HG03457 (cell line): ENCODE results near the gene ASGR2.
"Not testable (repeated sequence)": the region's sequence is repeated elsewhere in the genome, so short reads cannot be mapped to it uniquely, and the experiment has no call there.

Experiments
- ATAC-seq: cut with Tn5 transposase; IDR thresholded peaks from one replicate; pipeline ENCODE4 v1.9.1; 2021; ENCODE audit warnings: moderate number of reproducible peaks; ENCODE audit not compliant: unreplicated experiment

ASGR2 gene

GRCh38 chr17:7126386-7126785, 11.8 kb upstream of the ASGR2 start:
- ATAC-seq, result not testable (repeated sequence)

GRCh38 chr17:7124923-7125322, 10.3 kb upstream of the ASGR2 start:
- no peak for ATAC-seq

DNA sequence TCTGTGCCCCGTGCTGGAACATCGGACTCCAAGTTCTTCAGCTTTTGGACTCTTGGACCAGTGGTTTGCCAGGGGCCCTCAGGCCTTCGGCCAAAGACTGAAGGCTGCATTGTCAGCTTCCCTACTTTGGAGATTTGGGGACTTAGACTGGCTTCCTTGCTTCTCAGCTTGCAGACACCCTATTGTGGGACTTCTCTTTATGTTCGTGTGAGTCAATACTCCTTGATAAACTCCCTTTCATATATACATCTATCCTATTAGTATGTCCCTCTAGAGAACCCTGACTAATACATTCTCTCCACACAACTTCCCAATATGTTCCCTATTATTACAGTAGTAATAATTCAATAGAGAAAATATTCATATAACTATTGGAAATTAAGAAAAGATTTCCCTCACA, 9.2 kb upstream of the ASGR2 start:
- ATAC-seq, result no peak

- ATAC-seq, result no peak
Observed at GRCh38 chr17:7122381-7122780, 7.8 kb upstream of the ASGR2 start.

DNA sequence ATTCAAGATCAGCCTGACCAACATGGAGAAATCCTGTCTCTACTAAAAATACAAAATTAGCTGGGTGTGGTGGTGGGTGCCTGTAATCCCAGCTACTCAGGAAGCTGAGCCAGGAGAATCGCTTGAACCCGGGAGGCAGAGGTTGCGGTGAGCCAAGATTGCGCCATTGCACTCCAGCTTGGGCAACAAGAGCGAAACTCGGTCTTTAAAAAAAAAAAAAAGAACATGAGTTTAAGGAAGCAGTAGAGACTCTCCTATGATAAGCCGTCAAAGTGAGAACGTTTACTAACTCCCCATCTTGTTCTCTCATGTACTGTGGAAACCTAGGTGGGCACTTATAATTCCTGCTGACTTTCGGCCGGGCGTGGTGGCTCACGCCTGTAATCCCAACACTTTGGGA, 6.0 kb upstream of the ASGR2 start:
- not testable (repeated sequence) for ATAC-seq

DNA sequence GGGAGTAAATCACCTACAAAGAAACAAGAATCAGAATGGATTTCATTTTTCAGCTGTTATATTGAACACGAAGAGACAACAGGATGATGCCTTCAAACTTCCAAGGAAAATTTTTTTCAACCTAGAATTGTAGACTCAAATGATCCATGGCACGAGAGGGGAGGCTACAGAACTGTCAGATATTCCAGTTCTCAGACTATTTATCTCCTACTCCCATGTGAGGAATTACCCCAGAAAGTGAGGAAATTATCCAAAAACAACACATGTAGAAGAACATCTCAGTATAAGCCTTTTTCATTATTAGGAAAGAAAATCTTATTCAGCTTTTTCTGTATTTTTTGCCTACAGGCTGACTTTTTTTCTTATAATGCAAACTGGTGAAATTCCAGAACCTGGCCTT, 5.5 kb upstream of the ASGR2 start:
- ATAC-seq, result no peak

GRCh38 chr17:7119314-7119713, 4.7 kb upstream of the ASGR2 start:
- ATAC-seq, result no peak

GRCh38 chr17:7114875-7115614, 423 bp upstream of the ASGR2 start:
- no peak for ATAC-seq

GRCh38 chr17:7113273-7114071, 1.1 kb downstream of the ASGR2 start:
- no peak for ATAC-seq

- ATAC-seq, result no peak
Observed at GRCh38 chr17:7112510-7113108, 2.0 kb downstream of the ASGR2 start.

- ATAC-seq, result no peak
Observed at GRCh38 chr17:7111784-7112509, 2.7 kb downstream of the ASGR2 start.

- no peak for ATAC-seq
Observed at GRCh38 chr17:7110617-7111306, 3.9 kb downstream of the ASGR2 start.

DNA sequence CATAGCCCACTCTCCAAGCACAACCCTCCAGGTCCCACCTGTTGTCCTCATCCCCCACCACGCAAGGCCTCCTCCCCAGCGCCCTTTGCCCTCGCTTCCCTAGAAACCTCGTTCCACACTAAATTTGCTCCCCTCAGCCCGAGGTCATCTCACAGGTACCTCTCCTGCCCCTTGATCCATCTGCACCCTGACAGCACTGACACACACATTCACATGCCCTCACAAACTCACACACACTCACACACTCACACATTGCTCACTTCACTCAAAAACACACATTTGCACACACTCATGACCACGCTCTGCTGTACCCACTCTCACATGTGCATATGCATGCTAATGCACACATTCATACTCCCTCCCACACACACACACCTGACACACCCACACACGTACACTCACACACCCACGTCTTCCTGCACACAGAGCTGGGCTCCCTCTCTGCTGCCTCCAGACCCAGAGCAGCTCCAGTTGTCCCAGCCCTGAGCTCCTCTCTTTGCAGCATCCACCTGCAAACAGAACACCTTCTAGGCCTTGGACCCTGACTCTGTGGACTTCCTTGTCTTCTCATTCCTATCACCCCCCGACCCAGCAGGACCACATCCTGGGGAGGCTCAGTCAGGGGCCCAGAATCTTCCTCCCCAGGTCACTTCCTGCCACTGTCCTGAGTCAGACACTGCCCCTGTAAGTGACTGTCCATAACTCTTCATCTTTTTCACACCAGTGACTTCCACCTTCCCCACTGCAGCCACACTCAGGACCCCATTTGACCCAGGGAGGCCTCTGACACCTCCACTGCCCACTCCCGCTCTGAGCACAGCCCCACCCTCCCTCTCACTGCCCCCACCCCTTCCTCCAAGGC, 4.9 kb downstream of the ASGR2 start:
- no peak for ATAC-seq

DNA sequence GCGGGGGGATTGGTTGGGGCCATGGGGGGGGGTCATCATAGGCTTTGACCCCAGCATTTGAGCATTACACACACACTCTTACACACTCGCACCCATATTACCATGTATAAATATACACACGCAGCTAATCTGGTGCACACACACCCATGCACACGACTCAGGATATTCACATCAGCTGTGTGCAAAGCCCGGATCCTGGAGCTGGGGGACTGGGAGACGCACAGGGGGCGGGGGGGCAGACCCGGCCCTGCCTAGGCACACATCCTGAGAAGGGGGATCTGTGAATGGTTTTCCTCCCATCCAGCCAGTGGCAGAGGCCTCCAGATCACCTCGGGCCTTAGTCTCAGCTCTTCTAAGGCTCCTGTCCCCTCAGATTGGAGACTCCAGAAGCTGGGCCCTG, 5.6 kb downstream of the ASGR2 start:
- ATAC-seq, result no peak

DNA sequence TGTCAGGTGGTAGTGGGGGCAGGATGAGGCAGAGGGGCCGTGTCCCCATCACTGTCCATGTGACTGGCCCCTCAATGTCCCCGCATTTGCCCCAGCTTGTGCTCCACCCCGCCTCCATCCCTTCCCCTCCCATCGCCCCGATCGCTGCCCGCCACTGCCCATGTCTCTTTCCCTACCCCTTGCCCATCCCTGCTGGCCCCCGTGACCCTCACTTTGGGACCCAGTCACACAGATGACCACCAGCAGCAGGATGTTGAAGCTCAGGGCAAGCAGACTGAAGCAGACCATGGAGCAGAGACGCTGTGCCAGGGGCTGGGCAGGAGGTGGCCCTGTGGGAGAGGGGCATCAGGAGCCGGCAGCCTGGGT, 6.1 kb downstream of the ASGR2 start:
- ATAC-seq, result no peak

- no peak for ATAC-seq
Observed at GRCh38 chr17:7107795-7108559, 6.6 kb downstream of the ASGR2 start.

DNA sequence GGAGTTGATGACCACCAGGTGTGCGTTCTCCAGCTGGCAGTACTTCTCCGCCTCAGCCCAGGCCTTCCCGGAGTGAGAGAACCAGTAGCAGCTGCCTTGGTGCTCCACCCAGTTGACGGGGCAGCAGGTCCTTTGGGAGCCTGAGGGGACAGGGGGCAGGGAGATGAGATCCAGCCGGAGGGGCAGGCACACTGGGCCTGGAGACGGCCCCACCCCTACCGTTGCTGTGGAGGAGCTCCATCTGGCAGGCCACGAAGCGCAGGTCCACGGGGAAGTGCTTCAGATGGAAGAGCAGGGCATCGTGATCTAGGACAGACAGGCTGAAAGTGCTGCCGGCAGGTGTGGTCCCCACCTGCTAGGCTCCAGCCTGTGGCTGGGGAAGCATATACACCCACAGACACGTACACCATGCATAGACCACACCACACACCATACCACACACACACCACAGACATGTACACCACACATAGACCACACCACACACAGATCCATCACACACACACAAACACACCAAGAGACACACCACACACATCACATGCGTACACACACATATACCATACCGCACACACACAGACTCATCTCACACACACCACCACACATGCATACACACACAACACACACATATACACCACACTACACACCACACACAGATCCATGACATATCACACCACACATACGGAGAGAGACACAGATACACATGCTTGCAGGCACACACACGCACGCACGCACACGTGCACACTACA, 7.4 kb downstream of the ASGR2 start:
- no peak for ATAC-seq

- ATAC-seq, result no peak
Observed at GRCh38 chr17:7102421-7102820, 12.2 kb downstream of the ASGR2 start.
